A673 (cell line): Measurements from ENCODE around the gene UTP25. TPM values are rescaled to one million over a fixed set of nuclear protein-coding genes. Genes with fewer than 3 reads are reported as not detected.
"Not testable (repeated sequence)": the region's sequence is repeated elsewhere in the genome, so short reads cannot be mapped to it uniquely, and the experiment has no call there.

Experiments used
- BruUV-seq: library from RNA; stranded (reverse); fragments of 400-500 nt; replicated peaks from 2 replicates; lab custom pipeline; 2021; lab: Mats Ljungman, UMichigan
- CTCF ChIA-PET: fragments of 300-600 bp; sonication (Branson Sonifier 250); formaldehyde crosslinking; loops from one replicate; lab custom pipeline; 2022; ENCODE audit warnings: antibody characterized with exemption; lab: Charles Lee
- POLR2A ChIA-PET: fragments of 300-600 bp; sonication (Branson Sonifier 250); formaldehyde crosslinking; loops from one replicate; lab custom pipeline; 2022; ENCODE audit warnings: antibody characterized with exemption; ENCODE audit not compliant: low non-redundant PET; lab: Charles Lee
- DNase-seq: peaks from one replicate; pipeline ENCODE4 v3.0.0-alpha.2; 2015; ENCODE audit warnings: low spot score
- H3K27ac ChIP-seq: fragments of 200-600 bp; sonication (generic); 2 replicates; pipeline ENCODE4 v1.5.1; 2016; ENCODE audit warnings: mixed run types, low read depth, mild to moderate bottlenecking, mixed read lengths, antibody characterized with exemption, low read length; ENCODE audit not compliant: poor library complexity, severe bottlenecking
- H3K27me3 ChIP-seq: fragments of 200-600 bp; sonication (generic); replicated peaks from 2 replicates; pipeline ENCODE4 v1.6.1; 2017; ENCODE audit warnings: mixed run types, low read depth, mild to moderate bottlenecking, mixed read lengths, antibody characterized with exemption, low read length; ENCODE audit not compliant: insufficient read depth, poor library complexity
- H3K36me3 ChIP-seq: fragments of 200-600 bp; sonication (generic); 2 replicates; pipeline ENCODE4 v1.6.1; 2016; ENCODE audit warnings: mixed run types, mild to moderate bottlenecking, mixed read lengths, antibody characterized with exemption, low read length; ENCODE audit not compliant: insufficient read depth, poor library complexity, severe bottlenecking
- H3K4me1 ChIP-seq: fragments of 200-600 bp; sonication (generic); 2 replicates; pipeline ENCODE4 v1.6.1; 2017; ENCODE audit warnings: mixed run types, mild to moderate bottlenecking, mixed read lengths, antibody characterized with exemption, low read length; ENCODE audit not compliant: insufficient read depth, poor library complexity, severe bottlenecking
- H3K4me3 ChIP-seq: fragments of 200-600 bp; sonication (generic); 2 replicates; pipeline ENCODE4 v1.5.1; 2016; ENCODE audit warnings: low read depth, mixed run types, mild to moderate bottlenecking, mixed read lengths, low read length; ENCODE audit not compliant: poor library complexity, severe bottlenecking
- H3K9me3 ChIP-seq: fragments of 200-600 bp; sonication (generic); 2 replicates; pipeline ENCODE4 v1.6.1; 2016; ENCODE audit warnings: mixed run types, low read depth, mild to moderate bottlenecking, mixed read lengths, antibody characterized with exemption, low read length; ENCODE audit not compliant: poor library complexity, severe bottlenecking
- CTCF ChIP-seq: fragments of 300-800, 200-600 bp; sonication (generic); conservative IDR thresholded peaks from 2 replicates; pipeline ENCODE4 v1.5.1; 2017; ENCODE audit warnings: low read depth, mild to moderate bottlenecking, antibody characterized with exemption, low read length, moderate library complexity, mixed read lengths
- EZH2 ChIP-seq: fragments of 200-600 bp; sonication (generic); IDR thresholded peaks from 2 replicates; pipeline ENCODE4 v1.6.1; 2017; ENCODE audit warnings: borderline replicate concordance, low read depth, mild to moderate bottlenecking, mixed read lengths, antibody characterized with exemption, low read length; ENCODE audit not compliant: poor library complexity, severe bottlenecking
- intact Hi-C: fragments of 100-400 bp; cut with micrococcal nuclease; formaldehyde crosslinking; loops from one replicate; pipeline ENCODE4 v1.10.0; 2022; ENCODE audit not compliant: unreplicated experiment
- total RNA-seq: library from RNA; stranded (reverse); gene quantifications from 2 replicates; pipeline ENCODE4 v1.2.3, GENCODE V29; 2021

The UTP25 gene
- total RNA-seq, 1 experiment from 2014 or later = 11.5 TPM

- ChIA-PET CTCF (interaction anchor here (1.2 to 1.5 kb wide), 3 partner anchors 10 to 89 kb away, joined by 3 to 4 read pairs (median 3); no protein-coding TSS in a partner anchor), POLR2A (no interaction called here)
- peak; percentile 64 for DNase-seq
- Histone ChIP-seq H3K36me3 (no peaks in the 10 kb centered on the region), H3K4me1 (peaks cover 20% of the 10 kb centered on the region), H3K9me3 (no peaks in the 10 kb centered on the region), H3K4me3 (no peak overlapping the region), H3K27me3 (no peaks in the 10 kb centered on the region), H3K27ac (no peak overlapping the region)
- no TSS peak for BruUV-seq
- intact Hi-C loops = no loop called here
- TF ChIP-seq CTCF (peak; percentile 76), EZH2 (no peak)
Measured at GRCh38 chr1:209899948-209900347, 72.2 kb downstream of the UTP25 start.

- intact Hi-C loops = no loop called here
- no peaks in the 10 kb centered on the region for H3K36me3 ChIP-seq
- no peaks in the 10 kb centered on the region for H3K27me3 ChIP-seq
- POLR2A ChIA-PET = no interaction called here
- H3K9me3 ChIP-seq = peaks cover 4% of the 10 kb centered on the region
- H3K4me1 ChIP-seq = peaks cover 20% of the 10 kb centered on the region
- no peak overlapping the region for H3K27ac ChIP-seq
- TF ChIP-seq CTCF = no peak
- TF ChIP-seq EZH2 = no peak
- CTCF ChIA-PET = interaction anchor here (1.2 to 1.5 kb wide), 3 partner anchors 9 to 89 kb away, joined by 3 to 4 read pairs (median 3); no protein-coding TSS in a partner anchor
- DNase-seq = no peak
- H3K4me3 ChIP-seq = no peak overlapping the region
- no TSS peak for BruUV-seq
Measured at GRCh38 chr1:209900734-209901133, 73.0 kb downstream of the UTP25 start.

GRCh38 chr1:209901211-209901610 is 73.4 kb downstream of the UTP25 start:
- Histone ChIP-seq H3K27me3 (no peaks in the 10 kb centered on the region), H3K4me3 (no peak overlapping the region), H3K9me3 (peaks cover 4% of the 10 kb centered on the region), H3K4me1 (peaks cover 20% of the 10 kb centered on the region), H3K36me3 (no peaks in the 10 kb centered on the region), H3K27ac (no peak overlapping the region)
- CTCF ChIA-PET = interaction anchor here (1.3 kb wide), 1 partner anchor 13 kb away, joined by 3 read pairs; no protein-coding TSS in a partner anchor
- POLR2A ChIA-PET = no interaction called here
- DNase-seq = no peak
- BruUV-seq = no TSS peak
- no peak for TF ChIP-seq EZH2
- no peak for TF ChIP-seq CTCF
- intact Hi-C loops = no loop called here

GRCh38 chr1:209904774-209905173 is 77.0 kb downstream of the UTP25 start:
- CTCF ChIA-PET, DNase-seq, BruUV-seq: not testable (repeated sequence)

More at GRCh38 chr1:209904774-209905173, 77.0 kb downstream of the UTP25 start:
- H3K36me3 ChIP-seq, H3K4me3 ChIP-seq, H3K27me3 ChIP-seq, POLR2A ChIA-PET, H3K27ac ChIP-seq, H3K9me3 ChIP-seq: not testable (repeated sequence)
- intact Hi-C loops = loop anchor here (5.0 kb wide), 1 partner anchor 282 kb away; no protein-coding TSS in a partner anchor
- H3K4me1 ChIP-seq = peaks cover 30% of the 10 kb centered on the region
